Peyer's patch (tissue), 4 donors: ENCODE measurements around the gene CDC42.

Experiments used
- POLR2A ChIP-seq, 2 donors: fragments of 450-650 bp; IDR thresholded peaks; one replicate each; pipeline ENCODE4 v1.5.1; 2017; ENCODE audit warnings: antibody characterized with exemption in 2 of 2, mild to moderate bottlenecking in 2 of 2, moderate library complexity in 2 of 2
- TF ChIP-seq, protein P1 (sequence below), 6 experiments: fragments of 450-650 bp in 4 of 6; fragments of 200-600 bp in 2 of 6; sonication (generic) in 1 of 6; IDR thresholded peaks; one replicate each; pipeline ENCODE4 v1.5.1; 2017 to 2019; ENCODE audit warnings: antibody characterized with exemption in 6 of 6, mild to moderate bottlenecking in 3 of 6, moderate library complexity in 1 of 6

DNA sequence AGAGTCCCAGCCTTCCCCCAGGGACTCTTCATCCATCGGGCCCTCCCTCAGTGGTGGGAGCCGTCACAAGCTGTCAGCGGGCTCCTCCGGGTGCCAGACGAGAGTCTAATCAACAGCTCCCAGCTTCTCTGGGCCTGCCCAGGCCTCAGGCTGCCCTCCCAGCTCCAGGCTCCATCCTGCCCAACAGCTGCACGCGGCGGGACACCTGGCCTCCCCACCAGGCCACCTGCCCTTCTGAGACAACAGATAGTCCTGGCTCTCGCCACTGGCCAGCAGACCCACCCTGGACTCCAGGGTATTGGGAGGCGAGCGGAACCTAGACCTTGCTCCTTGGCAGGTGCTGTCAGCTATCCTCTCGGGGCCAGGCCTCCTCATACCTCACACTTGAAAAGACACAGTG, 87.3 kb downstream of the CDC42 start:
- TF ChIP-seq, protein P1, sequence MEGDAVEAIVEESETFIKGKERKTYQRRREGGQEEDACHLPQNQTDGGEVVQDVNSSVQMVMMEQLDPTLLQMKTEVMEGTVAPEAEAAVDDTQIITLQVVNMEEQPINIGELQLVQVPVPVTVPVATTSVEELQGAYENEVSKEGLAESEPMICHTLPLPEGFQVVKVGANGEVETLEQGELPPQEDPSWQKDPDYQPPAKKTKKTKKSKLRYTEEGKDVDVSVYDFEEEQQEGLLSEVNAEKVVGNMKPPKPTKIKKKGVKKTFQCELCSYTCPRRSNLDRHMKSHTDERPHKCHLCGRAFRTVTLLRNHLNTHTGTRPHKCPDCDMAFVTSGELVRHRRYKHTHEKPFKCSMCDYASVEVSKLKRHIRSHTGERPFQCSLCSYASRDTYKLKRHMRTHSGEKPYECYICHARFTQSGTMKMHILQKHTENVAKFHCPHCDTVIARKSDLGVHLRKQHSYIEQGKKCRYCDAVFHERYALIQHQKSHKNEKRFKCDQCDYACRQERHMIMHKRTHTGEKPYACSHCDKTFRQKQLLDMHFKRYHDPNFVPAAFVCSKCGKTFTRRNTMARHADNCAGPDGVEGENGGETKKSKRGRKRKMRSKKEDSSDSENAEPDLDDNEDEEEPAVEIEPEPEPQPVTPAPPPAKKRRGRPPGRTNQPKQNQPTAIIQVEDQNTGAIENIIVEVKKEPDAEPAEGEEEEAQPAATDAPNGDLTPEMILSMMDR (IDR thresholded peaks at IDR 0.05), result no peak
- no peak for TF ChIP-seq POLR2A (IDR thresholded peaks at IDR 0.05)
